ENCODE data around the gene IRX2.

Gene IRX2
- long read RNA-seq, donor 1, transcript IRX2-201 (4 exons, 2,456 nt): major isoform, 8 of 8 reads
- long read RNA-seq, donor 1, partial matches to known transcripts: 0 of 8 reads
- long read RNA-seq, donor 1, other reads (novel, unspliced or antisense): 0 of 8 reads
- long read RNA-seq, donor 2, partial matches to known transcripts: 0 of 1 reads
- long read RNA-seq, donor 2, other reads (novel, unspliced or antisense): 0 of 1 reads
- long read RNA-seq, donor 3, partial matches to known transcripts: 0 of 4 reads
- long read RNA-seq, donor 3, other reads (novel, unspliced or antisense): 0 of 4 reads
- long read RNA-seq, donor 4, transcript IRX2-201 (4 exons, 2,456 nt): major isoform, 7 of 10 reads
- long read RNA-seq, donor 4, partial matches to known transcripts: 0 of 10 reads
- long read RNA-seq, donor 4, other reads (novel, unspliced or antisense): 0 of 10 reads
- long read RNA-seq, donor 5, partial matches to known transcripts: 0 of 14 reads
- long read RNA-seq, donor 5, other reads (novel, unspliced or antisense): 13 of 14 reads
- long read RNA-seq, donor 6, transcript IRX2-201 (4 exons, 2,456 nt): major isoform, 6 of 11 reads
- long read RNA-seq, donor 6, partial matches to known transcripts: 5 of 11 reads
- long read RNA-seq, donor 6, other reads (novel, unspliced or antisense): 0 of 11 reads
- long read RNA-seq, donor 7, partial matches to known transcripts: 17 of 24 reads
- long read RNA-seq, donor 7, other reads (novel, unspliced or antisense): 0 of 24 reads
- long read RNA-seq, donor 8, partial matches to known transcripts: 0 of 2 reads
- long read RNA-seq, donor 8, other reads (novel, unspliced or antisense): 0 of 2 reads

DNA sequence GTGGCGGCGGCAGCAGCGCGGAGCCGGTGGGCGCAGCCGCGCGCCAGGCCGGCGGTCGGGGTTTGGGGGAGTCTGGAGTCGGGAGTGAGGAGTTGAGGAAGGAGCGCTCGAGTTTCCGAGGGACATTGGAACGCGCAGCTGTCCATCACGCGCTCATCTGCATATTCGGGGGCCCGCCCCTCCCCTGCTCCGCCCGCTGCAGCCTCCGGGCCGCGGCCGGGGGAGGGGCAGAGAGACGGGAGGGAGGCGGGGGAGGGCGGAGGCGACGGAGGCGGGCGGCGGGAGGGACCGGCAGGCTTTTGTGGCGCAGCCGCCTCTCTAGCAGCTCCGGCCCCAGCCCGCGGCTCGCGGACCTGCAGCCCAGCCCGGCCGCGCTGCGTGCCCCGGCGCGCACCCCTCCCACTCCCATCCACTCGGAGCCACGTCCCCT lies at the start of gene IRX2:
IRX2 (minus strand) TSS at position 86 of the 430 bp plus-strand sequence. CDS start 264 bp downstream, outside the sequence.
- DNase-seq: peak; percentile 56

DNA sequence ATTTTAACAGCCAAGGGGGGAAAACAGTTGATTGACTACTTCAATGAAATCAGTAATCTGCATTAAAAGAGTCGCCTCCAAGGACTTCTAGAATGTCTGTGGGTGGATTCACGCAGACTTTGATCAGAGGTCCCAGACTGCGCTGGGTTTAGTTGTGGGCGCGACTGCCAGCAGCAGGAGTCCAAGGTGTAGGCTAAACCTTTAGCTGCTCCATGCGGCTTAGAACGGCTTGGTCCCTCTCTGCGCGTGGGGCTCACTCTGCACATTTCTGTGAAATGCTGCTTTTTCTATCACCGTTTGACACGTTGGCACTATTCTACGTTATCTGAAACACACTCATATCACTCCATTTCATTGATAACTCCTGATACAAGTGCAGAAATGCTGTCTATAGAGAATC lies 48.6 kb upstream of the IRX2 start:
- no peak for DNase-seq

DNA sequence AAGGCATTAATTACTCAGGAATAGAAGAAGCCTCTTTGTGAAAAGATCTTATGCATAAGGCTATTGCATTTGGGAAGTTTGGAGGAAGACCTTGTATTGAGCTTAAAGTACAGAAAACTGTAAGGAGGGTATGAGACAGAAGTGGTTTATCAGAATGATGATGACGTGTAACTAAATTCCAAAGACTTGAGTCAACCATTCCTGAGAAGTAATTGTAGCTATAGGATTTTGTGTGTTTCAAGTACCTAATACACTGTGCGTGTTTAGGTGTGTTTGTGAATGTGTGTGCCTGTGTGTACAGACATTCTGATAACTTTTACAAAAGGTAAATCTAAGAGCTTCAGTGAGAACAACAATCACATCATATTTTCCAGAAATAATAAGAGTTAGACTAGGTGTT lies 46.5 kb upstream of the IRX2 start:
- no peak for DNase-seq

DNA sequence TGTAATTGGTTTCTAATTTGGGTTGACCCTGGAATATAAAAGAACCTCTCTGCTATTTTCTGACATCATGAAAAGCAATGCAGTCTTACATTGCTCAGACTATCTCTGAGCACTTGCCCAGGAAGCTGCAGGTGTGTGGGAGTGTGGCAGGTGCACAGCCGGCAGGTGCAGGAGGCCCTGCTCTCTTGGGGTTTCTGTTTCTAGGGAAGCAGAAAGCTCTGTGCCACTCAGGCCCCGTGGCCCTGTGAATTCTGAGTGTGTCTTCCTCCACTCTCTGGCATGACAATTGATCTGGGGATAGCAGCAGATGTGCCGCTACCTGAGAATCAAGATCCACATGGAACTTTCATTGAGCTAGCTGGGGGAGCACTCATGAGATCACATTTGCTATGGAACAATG lies 45.7 kb upstream of the IRX2 start:
- no peak for DNase-seq

DNA sequence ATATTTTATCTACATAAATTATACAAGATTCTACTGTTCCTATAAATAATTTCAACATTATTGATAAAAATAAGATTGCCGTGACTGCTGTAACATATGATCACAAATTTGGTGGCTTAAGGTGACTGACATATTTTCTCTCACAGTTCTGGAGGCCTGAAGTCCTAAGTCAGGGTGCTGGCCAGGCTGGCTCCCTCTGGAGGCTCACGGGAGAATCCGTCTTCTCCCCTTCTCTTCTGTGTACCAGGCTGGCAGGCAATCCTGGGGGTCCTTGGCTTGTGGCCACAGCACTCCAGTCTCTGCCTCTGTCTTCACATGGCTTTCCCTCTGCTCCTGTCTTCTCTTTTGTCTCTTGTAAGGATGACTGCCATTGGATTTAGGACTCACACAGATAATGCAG lies 31.7 kb upstream of the IRX2 start:
- no peak for DNase-seq

DNA sequence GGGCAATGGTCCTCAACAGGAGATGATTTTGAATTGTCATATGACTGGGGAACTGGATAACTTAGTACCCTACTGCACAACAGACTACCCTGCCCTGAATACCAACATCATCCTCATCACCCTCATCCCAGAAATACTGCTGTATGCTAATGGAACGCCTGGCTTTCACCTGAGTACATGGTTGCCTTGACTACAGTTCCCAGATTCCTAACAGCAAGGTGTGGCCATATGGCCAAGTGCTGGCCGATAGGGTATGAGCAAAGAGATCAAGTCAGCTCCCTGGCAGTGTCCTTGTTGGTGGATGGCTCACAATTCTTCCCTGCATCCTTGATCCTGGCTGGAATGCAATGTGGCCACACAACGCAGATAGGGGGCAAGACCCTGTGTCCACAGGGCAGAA lies 31.2 kb upstream of the IRX2 start:
- no peak for DNase-seq

DNA sequence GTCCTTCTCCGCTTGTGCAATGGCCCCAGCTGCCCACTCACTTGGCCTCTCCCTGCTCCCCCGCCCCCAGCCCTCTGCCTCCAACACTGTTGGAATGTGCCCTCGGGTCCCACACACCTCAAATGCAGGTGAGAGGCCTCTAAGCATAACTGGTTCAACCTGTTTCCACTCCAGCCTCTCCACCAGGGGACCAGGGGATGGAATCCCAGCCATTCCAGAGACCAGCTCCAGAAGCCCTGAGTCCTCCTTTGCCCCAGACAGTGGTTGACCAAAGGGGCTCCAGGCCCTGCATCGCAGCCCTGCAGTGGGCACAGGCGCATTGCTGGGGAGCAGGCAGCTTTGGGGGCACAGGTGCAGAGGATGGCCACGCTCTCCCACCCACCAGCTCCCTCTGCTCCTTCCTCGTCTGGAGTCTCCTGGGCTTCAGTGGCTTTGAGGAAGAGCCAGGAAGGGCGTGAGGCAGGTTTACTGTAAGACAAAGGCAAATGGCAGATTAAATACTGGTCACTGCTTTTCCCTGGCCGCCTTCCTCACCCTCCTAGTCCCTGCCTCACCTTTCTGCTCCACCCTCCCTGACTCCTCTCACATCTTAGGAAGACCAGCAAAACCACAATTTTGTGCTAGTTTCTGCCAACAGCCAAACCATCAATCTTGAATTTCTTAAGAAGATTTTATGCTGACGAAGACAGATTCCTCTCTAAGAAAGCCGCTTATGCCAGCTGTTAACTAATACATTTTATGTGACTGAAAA lies 29.1 kb upstream of the IRX2 start:
- DNase-seq: peak; percentile 38

DNA sequence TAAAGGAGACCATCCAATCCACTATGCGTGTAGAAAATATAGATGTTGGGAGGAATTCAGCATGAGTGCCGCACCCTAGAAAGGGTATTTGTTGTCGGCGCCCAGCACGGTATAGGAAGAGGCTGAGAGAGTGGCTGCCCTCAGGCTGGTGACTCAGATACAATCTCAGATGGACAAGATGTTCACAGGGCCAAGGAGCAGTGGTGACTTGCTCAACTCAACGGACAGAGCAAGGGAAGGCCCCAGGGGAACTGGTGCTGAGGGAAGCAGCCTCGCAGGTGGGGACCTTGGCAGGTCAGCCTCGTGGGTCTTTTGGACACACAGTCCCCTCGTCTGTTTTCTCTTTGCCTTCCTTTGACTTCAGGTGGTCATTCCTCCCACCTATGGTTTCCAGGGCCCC lies 28.0 kb upstream of the IRX2 start:
- DNase-seq: no peak

DNA sequence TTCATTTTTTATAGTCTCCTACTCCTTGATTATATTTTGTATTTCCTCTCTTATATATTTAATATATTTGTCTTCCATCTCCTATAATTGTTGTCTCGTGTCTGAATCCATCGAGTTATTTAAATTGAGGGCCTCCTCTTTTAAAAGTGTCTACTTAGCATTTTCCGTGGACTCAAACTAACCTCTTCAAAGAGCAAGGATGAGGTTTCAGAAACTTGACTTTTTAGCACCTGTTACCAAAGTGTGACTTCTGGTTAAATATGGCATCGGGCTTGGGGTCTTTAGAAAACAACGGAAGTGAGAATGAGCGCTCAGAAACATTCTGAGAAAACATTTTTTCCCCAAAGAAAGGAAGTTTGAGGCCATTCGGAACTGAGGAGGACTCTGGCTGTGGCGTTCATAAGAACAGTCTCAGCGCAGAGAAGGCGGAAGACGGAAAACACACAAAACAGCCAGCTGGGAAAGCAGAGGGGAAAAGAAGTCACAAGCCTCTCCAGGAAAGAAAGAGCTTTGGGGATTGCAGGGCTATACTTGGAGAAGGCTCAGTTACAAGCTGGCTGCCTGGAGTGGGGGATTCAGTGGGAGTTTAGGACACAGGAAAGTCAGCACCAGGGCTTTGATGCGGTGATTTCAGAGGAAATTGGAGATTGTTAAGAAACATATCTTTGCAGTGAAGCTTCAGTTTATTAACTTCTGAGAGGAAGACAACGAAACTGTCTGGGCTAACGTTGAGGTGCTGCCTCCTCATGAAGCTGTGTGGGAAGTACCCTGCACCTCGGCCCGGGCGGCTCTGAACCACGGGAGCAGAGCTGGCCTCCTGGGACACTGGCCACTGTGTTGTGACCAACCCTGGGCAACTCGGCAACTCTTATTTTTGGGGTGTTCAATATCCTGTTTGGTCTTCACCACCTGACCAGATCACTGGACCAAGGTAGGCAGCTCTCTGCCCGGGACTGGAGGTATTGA lies 25.1 kb upstream of the IRX2 start:
- DNase-seq: no peak

DNA sequence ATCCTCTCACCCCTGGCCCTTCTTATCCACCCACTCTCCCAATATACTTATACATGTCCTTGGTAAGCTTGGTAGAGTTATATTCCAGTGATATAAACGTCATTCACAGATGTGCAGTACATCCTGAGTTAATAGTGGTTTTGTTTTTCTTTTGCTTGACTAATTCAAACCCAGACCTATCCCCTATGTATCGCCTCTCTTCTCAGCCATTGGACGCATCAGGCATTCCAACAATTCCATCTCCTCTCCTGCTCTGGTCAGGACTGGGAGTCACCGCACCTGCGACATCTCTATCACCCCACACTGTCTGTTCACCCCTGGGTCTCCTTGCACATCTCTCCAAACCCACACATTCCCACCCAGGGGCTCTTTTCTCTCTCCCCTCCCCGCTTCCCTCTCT lies 21.9 kb upstream of the IRX2 start:
- DNase-seq: no peak

DNA sequence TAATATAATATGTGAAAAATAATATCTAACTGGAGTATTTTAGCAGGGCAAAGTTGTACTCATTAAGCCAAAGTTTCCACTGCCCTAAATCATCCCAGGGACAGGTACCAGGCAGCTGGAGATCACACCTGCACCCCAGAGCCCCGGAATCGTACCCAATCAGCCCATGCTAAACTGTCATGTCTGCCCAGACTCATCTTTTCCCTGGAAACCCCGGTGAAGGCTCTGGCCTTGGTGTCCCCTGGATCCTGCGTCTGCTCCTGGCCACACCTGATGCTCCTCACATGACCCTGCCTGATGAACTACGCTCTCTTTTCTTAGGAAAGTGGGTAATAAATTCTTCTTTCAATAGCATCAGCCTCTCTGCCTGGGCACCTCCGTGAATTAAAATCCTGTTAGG lies 15.6 kb upstream of the IRX2 start:
- DNase-seq: no peak

DNA sequence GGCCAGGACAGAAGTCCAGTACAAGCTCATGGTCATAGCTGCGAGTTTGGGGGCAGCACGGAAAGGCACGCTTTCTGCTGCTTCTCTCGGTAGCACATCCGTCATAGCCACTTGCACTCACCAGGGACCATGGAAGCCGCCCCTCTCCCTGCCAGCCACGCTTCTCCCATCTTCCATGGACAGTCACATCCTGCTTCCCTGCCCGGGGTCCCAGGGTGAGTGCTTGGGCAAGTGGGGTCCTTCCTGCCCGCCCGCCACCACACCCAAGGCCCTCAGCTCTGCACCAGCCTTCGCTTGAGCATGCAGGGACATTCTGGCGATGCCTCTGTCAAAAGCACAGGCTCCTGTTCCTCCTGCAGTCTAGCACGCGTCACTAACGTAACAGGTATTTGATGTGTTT lies 13.1 kb upstream of the IRX2 start:
- no peak for DNase-seq

DNA sequence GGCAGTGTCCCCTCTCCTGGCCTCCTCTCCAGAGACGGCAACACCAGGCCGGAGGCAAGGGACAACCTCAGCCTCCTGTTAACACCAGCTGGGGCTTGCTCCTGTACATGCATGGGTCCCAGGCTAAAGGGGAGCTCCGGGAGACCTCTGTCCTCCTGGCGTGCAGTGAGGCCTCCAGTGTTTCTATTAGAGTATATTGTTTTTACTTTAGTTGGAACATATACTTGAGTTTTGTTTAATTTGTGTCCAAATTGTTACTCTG lies 12.0 kb upstream of the IRX2 start:
- DNase-seq: no peak

DNA sequence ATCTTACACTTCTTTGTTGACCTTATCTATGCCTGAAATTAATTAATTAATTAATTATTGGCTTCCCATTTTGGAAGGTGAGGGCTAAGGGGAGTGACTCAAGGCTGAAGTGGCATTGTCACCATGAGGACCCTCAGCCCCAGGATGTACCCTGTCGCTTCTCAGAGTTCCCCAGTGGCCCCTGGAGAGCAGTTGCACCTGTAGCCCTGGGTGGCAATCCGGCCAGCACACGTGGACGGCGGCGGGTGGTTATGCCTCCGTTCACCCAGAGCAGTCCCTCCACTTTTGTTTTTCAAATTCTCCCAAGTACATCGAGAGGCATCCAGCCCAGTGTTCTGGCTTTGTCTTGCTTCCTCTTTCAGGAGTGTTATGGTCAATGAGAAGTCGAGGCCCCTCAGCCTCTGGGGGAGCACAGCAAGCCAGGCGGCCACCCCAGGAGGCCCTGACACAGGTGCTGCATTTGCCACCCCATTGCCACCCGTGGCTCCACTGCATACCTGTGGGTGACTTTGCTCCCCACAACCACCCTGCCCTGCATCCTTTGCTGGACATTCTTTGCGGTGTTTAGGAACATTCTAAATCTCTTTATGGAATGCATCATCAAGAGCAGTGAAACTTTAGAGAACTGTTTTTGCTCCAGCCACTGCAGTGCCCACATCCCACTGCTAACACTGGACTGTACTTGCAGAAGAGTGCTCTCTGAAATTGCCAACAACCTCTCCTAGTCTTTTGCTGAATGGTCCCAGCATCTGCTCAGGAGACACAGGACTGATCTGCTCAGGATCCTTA lies 11.5 kb upstream of the IRX2 start:
- no peak for DNase-seq

DNA sequence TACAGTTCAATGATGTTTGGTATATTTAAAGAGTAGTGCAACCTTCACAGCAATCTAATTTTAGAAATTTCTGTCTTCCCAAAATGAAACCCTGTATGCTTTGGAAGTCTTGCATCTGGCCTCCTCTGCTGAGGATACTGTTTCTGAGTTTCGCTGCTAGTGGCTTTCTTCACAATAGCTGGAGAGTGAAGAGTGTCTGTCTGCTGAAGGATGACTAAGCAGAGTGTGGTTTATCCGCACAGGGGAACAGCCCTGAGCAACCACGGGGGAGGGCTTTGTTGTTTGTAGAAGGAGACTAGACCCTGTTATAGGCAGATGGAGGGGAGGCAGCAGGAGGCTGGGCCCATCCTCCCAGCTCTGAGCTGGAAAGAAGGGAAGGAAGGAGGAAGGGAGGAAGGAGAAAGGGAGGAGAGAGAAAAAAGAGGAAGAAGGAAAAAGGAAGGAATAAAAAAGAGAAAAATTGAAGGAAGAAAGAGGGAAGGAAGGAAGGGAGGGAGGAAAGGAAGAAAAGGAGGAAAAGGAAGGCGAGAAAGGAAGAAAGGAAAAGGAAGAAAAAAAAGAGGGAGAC lies 10.5 kb upstream of the IRX2 start:
- DNase-seq: no peak

DNA sequence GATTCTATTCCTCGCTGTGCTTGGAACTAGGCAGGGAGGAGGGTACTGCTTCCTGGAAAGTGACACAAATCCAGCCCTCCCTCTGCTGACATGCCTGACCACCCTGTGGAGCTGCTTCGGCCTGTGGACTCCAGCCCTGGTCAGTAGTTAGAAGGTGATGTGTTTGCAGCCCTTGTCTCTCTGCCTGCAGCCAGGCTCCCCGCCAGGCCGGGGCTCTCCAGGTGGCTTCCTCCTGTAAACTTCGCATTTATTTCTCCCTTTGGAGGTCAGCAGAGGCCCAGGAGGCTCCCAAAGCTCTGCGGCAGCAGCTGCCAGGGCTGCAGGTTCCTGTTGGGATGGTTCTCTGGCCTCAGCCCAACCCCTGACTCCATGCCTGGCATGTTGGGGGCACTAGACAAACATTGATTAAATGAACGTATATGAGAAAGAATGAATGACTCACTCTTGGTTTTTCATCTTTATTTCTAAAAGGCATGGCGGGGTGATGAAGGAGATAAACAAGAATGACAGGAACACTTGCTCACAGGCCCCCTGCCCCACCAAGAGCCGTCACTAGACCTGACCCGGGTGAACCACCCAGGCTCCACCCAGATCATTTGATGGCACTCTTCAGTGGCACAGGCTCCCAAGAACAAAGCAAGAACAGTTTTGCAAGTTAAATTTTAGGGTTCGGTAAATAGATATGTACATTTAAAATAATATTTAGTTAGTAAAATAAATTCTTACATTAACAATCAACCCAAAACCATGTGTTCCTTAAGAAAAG lies 8.4 kb upstream of the IRX2 start:
- DNase-seq: no peak

DNA sequence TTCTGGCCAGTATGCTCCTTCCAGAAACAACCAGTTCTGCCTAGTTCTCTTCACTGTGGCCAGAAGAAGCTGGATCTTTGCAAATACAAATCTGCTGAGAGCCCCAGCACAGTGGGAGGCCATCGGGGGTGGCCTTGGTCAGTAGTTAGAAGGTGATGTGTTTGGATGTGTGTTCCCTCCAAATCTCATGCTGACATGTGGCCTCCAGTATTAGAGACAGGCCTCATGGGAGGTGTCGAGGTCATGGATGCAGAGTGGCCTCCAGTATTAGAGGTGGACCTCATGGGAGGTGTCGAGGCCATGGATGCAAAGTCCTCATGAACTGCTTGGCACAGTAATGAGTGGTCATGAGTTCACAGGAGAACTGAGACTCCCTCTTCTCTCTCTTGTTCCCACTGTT lies 7.6 kb upstream of the IRX2 start:
- no peak for DNase-seq

DNA sequence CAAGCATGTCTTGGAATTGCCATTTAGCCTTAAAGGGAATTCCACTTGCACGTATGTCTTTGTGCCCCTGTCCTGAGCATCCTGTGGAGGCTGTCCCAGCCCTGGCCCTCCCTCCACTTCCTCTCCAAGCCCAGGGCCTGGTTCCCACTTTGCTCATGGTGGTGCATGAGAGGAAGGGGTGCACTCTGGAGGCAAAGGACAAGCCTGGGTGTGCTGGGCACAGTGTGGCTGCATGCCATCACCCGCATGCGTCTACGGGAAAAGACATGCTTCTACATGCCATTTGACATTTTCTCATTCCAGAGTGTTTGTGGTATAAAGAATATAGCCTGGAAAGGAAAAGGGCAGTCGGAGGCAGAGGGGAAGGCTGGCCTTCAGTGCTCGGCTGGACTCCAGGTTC lies 7.2 kb upstream of the IRX2 start:
- no peak for DNase-seq

DNA sequence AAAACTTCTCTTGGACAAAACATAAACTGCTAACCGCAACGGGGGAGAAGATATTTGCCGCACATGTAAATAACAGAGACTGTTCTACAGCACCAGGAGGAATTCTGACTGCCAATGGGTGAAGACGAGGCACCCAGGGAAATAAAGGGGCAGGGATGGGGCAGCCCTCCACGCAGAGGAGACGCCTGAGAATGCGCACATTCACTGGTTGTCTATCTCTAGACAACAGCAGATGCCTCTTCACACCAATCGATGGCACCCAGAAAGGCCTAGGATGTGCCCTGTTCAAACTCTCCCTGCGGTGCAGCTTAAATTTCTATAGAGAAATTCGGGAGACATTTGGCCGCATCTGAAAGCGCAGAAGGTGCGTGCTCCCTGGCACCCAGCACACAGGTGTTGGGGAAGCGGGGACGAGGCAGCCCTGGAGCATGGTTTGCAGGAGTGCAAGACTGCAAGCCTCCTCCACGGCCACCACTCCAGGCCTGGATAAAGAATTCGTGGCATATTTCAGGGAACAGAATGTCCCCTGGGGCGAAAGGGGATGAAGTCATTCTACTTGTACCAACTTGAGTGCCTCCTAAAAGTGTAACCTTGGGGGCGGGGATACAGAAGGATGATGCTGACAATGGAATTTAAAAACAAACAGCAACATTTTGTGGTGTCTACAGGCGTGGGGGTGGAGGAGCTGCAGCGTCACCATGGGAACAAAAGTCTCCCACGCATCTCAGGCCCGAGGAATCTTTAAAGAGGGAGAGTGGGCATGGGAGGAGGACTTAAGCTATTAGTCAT lies 6.3 kb upstream of the IRX2 start:
- DNase-seq: no peak
